GM10847 (cell line): ENCODE measurements around the gene NKX1-1.

ENCODE experiments used
- POLR2A ChIP-seq: IDR thresholded peaks from 2 replicates; pipeline ENCODE4 v1.6.1; 2011; ENCODE audit not compliant: insufficient read length; ENCODE audit errors: extremely low read depth

Gene NKX1-1

GRCh38 chr4:1418494-1419285 is 12.4 kb upstream of the NKX1-1 start:
- no peak for TF ChIP-seq POLR2A

- TF ChIP-seq POLR2A = no peak
Measured at GRCh38 chr4:1417522-1418390, 11.5 kb upstream of the NKX1-1 start.

GRCh38 chr4:1416948-1417260 is 10.7 kb upstream of the NKX1-1 start:
- TF ChIP-seq POLR2A = no peak

- TF ChIP-seq POLR2A = no peak
Measured at GRCh38 chr4:1416051-1416947, 10.1 kb upstream of the NKX1-1 start.

- no peak for TF ChIP-seq POLR2A
Measured at GRCh38 chr4:1415681-1415981, 9.4 kb upstream of the NKX1-1 start.

- TF ChIP-seq POLR2A = no peak
Measured at GRCh38 chr4:1414831-1415680, 8.8 kb upstream of the NKX1-1 start.

- no peak for TF ChIP-seq POLR2A
Measured at GRCh38 chr4:1413687-1414479, 7.6 kb upstream of the NKX1-1 start.

GRCh38 chr4:1413204-1413663 is 7.0 kb upstream of the NKX1-1 start:
- no peak for TF ChIP-seq POLR2A

GRCh38 chr4:1412376-1413203 is 6.3 kb upstream of the NKX1-1 start:
- TF ChIP-seq POLR2A = no peak

- no peak for TF ChIP-seq POLR2A
Measured at GRCh38 chr4:1411436-1412375, 5.5 kb upstream of the NKX1-1 start.

GRCh38 chr4:1410491-1411325 is 4.5 kb upstream of the NKX1-1 start:
- TF ChIP-seq POLR2A = no peak
